ENCODE measurements around the gene KCNH5. TPM values are rescaled to one million over a fixed set of nuclear protein-coding genes. Genes with fewer than 3 reads are reported as not detected.

The KCNH5 gene
- total and polyA plus RNA-seq, 2 donors (not counting 1 experiment from before 2014, with no cell fraction given): 0.03 to 0.83 TPM

DNA sequence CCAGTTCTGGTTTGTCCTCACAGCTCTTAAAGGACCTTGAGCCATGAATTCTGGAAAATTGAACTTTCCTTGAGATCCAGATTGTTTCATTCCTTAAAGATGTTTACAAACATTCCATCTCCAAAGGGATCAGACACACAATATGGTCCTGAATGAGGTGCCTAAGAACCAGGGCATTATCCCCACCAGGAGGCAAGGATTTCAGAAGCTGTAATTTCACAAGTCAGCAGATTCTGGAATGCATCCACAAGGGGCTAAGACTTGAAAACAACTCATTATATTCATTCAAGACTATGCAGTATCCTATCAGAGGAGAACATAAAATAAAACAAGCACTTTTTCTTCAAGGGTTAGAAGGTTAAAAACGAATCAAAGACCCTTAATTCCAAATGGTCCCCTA lies 15.1 kb downstream of the KCNH5 start:
- H3K4me3 ChIP-seq (replicated peaks in 1 of 4; ENCODE audit: control extremely low read depth in 1 of 4, insufficient read depth in 1 of 4, low read depth in 3 of 4, low read length in 4 of 4): no peak overlapping the region
- no peak overlapping the region for H3K9ac ChIP-seq (ENCODE audit: insufficient read depth, low read length)
- H3K4me1 ChIP-seq (ENCODE audit: control insufficient read depth, extremely low read depth, insufficient read depth, low read length): no peaks in the 10 kb centered on the region

DNA sequence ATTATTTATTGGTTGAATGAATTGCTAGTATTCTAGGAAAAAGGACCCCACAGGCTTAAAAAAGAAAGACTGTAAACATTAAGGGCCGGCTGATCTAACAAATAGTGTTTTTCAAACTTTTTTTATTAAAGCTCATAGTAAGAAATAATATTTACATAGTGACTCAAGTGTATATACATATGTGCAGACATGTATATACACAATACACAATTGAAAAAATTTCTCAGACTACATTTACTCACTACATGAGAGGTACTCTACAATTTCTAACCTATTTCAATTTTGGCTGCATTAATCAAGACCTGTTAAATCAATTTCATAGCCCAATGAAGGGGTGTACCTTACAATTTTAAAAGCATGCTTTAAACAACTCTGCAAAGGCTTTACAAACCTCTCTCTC lies 17.5 kb downstream of the KCNH5 start:
- Histone ChIP-seq H3K36me3 (ENCODE audit: control insufficient read depth, insufficient read depth, low read length) (no peaks in the 10 kb centered on the region), H3K9ac (ENCODE audit: insufficient read depth, low read length) (no peak overlapping the region), H2AFZ (ENCODE audit: low read length) (no peak overlapping the region), H3K4me1 (ENCODE audit: control insufficient read depth, extremely low read depth, insufficient read depth, low read length) (no peaks in the 10 kb centered on the region), H3K27ac (ENCODE audit: insufficient read depth, low read length) (no peak overlapping the region), H3K27me3 (ENCODE audit: control insufficient read depth, insufficient read depth, low read length) (no peaks in the 10 kb centered on the region), H3K9me3 (ENCODE audit: control insufficient read depth, insufficient read depth, low read depth, low read length) (no peaks in the 10 kb centered on the region), H3K79me2 (ENCODE audit: control insufficient read depth, insufficient read depth, low read length) (no peaks in the 10 kb centered on the region), H3K4me2 (ENCODE audit: extremely low read depth, insufficient read depth, low read length) (no peak overlapping the region), H4K20me1 (ENCODE audit: control insufficient read depth, extremely low read depth, insufficient read depth, low read length) (no peaks in the 10 kb centered on the region), H3K4me3 (replicated peaks in 1 of 4; ENCODE audit: control extremely low read depth in 1 of 4, insufficient read depth in 1 of 4, low read depth in 3 of 4, low read length in 4 of 4) (no peak overlapping the region)
- peak in 1 of 2 donors; percentile 42 for DNase-seq (ENCODE audit: low read depth in 2 of 2)
- no peak for TF ChIP-seq EZH2 (IDR thresholded peaks at IDR 0.05; ENCODE audit: low read length, missing control alignments)
- no peak for TF ChIP-seq CTCF (conservative IDR thresholded peaks at IDR 0.05 in 1 of 2, IDR thresholded peaks at IDR 0.05 in 1 of 2; ENCODE audit: low read depth in 1 of 2, low read length in 2 of 2)

More for the DNA sequence above, 15.1 kb downstream of the KCNH5 start:
- Histone ChIP-seq H4K20me1 (ENCODE audit: control insufficient read depth, extremely low read depth, insufficient read depth, low read length) (no peaks in the 10 kb centered on the region), H3K79me2 (ENCODE audit: control insufficient read depth, insufficient read depth, low read length) (no peaks in the 10 kb centered on the region), H3K27me3 (ENCODE audit: control insufficient read depth, insufficient read depth, low read length) (no peaks in the 10 kb centered on the region), H3K36me3 (ENCODE audit: control insufficient read depth, insufficient read depth, low read length) (no peaks in the 10 kb centered on the region), H3K4me2 (ENCODE audit: extremely low read depth, insufficient read depth, low read length) (no peak overlapping the region), H3K27ac (ENCODE audit: insufficient read depth, low read length) (no peak overlapping the region), H3K9me3 (ENCODE audit: control insufficient read depth, insufficient read depth, low read depth, low read length) (no peaks in the 10 kb centered on the region), H2AFZ (ENCODE audit: low read length) (no peak overlapping the region)
- no peak for DNase-seq (ENCODE audit: low read depth in 2 of 2)
- TF ChIP-seq CTCF (conservative IDR thresholded peaks at IDR 0.05 in 1 of 2, IDR thresholded peaks at IDR 0.05 in 1 of 2; ENCODE audit: low read depth in 1 of 2, low read length in 2 of 2): no peak
- no peak for TF ChIP-seq EZH2 (IDR thresholded peaks at IDR 0.05; ENCODE audit: low read length, missing control alignments)

- no peak overlapping the region for H3K9ac ChIP-seq (ENCODE audit: insufficient read depth, low read length)
- TF ChIP-seq CTCF (conservative IDR thresholded peaks at IDR 0.05 in 1 of 2, IDR thresholded peaks at IDR 0.05 in 1 of 2; ENCODE audit: low read depth in 1 of 2, low read length in 2 of 2) (no peak), EZH2 (IDR thresholded peaks at IDR 0.05; ENCODE audit: low read length, missing control alignments) (no peak)
Observed at GRCh38 chr14:63026491-63026890, 18.8 kb downstream of the KCNH5 start.

More at GRCh38 chr14:63026491-63026890, 18.8 kb downstream of the KCNH5 start:
- no peaks in the 10 kb centered on the region for H3K79me2 ChIP-seq (ENCODE audit: control insufficient read depth, insufficient read depth, low read length)
- H3K9me3 ChIP-seq (ENCODE audit: control insufficient read depth, insufficient read depth, low read depth, low read length): no peaks in the 10 kb centered on the region
- H3K27me3 ChIP-seq (ENCODE audit: control insufficient read depth, insufficient read depth, low read length): no peaks in the 10 kb centered on the region
- no peak overlapping the region for H2AFZ ChIP-seq (ENCODE audit: low read length)
- no peaks in the 10 kb centered on the region for H3K4me1 ChIP-seq (ENCODE audit: control insufficient read depth, extremely low read depth, insufficient read depth, low read length)
- H3K36me3 ChIP-seq (ENCODE audit: control insufficient read depth, insufficient read depth, low read length): no peaks in the 10 kb centered on the region
- no peak overlapping the region for H3K4me2 ChIP-seq (ENCODE audit: extremely low read depth, insufficient read depth, low read length)
- peak in 1 of 2 donors; percentile 54 for DNase-seq (ENCODE audit: low read depth in 2 of 2)
- H4K20me1 ChIP-seq (ENCODE audit: control insufficient read depth, extremely low read depth, insufficient read depth, low read length): no peaks in the 10 kb centered on the region
- H3K4me3 ChIP-seq (replicated peaks in 1 of 4; ENCODE audit: control extremely low read depth in 1 of 4, insufficient read depth in 1 of 4, low read depth in 3 of 4, low read length in 4 of 4): no peak overlapping the region
- no peak overlapping the region for H3K27ac ChIP-seq (ENCODE audit: insufficient read depth, low read length)

All from fibroblast of lung (primary cell).